HepG2 (cell line): Measurements from ENCODE around the gene SELENOI. TPM values are rescaled to one million over a fixed set of nuclear protein-coding genes. Genes with fewer than 3 reads are reported as not detected.

ENCODE experiments used
- ATAC-seq: fragments of 200-7000 bp; cut with Tn5 transposase; 3 replicates; pipeline ENCODE4 v1.9.1; 2020; ENCODE audit warnings: mild to moderate bottlenecking, moderate library complexity
- BruUV-seq: library from RNA; stranded (reverse); fragments of 400-500 nt; replicated peaks from 2 replicates; lab custom pipeline; 2021; lab: Mats Ljungman, UMichigan
- CTCF ChIA-PET: fragments of 300-600 bp; formaldehyde crosslinking; extraction: SDS; loops from one replicate; lab custom pipeline; 2021; ENCODE audit warnings: low total read pairs, inconsistent platforms, low intra/inter-chr PET ratio; lab: Yijun Ruan, JAX
- POLR2A ChIA-PET: fragments of 350-600 bp; sonication (Branson Sonifier 250); formaldehyde crosslinking; loops from one replicate; lab custom pipeline; 2020; ENCODE audit warnings: antibody characterized with exemption, inconsistent platforms; lab: Yijun Ruan, JAX
- DNase-seq: peaks from one replicate; pipeline ENCODE4 v3.0.0-alpha.2; 2015; ENCODE audit warnings: low spot score
- FAIRE-seq: peaks from 3 replicates; lab custom pipeline; 2011; peaks lifted over from hg19 to GRCh38; lab: Jason Lieb, UNC
- H2AFZ ChIP-seq: one replicate; pipeline ENCODE4 v1.6.1; 2011; ENCODE audit warnings: low read length, inconsistent platforms
- H3K27ac ChIP-seq: fragments of 300-600 bp; 3 replicates; pipeline ENCODE4 v1.8.0; 2011; ENCODE audit warnings: mixed run types, mild to moderate bottlenecking, mixed read lengths, low read length, inconsistent platforms; ENCODE audit not compliant: insufficient read depth; ENCODE audit errors: extremely low read length
- H3K27me3 ChIP-seq, 2 experiments: fragments of 200-600 bp in 1 of 2; 2 replicates in 1 of 2; 3 replicates in 1 of 2; pipeline versions ENCODE4 v1.6.0 to v1.8.0; 2011; ENCODE audit warnings: low read length in 2 of 2, mild to moderate bottlenecking in 2 of 2, moderate library complexity in 2 of 2, inconsistent platforms in 1 of 2; ENCODE audit not compliant: insufficient read depth in 2 of 2, control insufficient read depth in 1 of 2
- H3K36me3 ChIP-seq, 2 experiments: fragments of 200-600 bp in 1 of 2; replicated peaks in 1 of 2; 2 replicates in 1 of 2; 3 replicates in 1 of 2; pipeline versions ENCODE4 v1.5.1 to v1.8.0; 2011; ENCODE audit warnings: low read length in 2 of 2, inconsistent platforms in 1 of 2; ENCODE audit not compliant: insufficient read depth in 2 of 2, control insufficient read depth in 1 of 2
- H3K4me1 ChIP-seq: 2 replicates; pipeline ENCODE4 v1.5.1; 2012; ENCODE audit warnings: low read length, inconsistent platforms; ENCODE audit not compliant: insufficient read depth
- H3K4me2 ChIP-seq: 2 replicates; pipeline ENCODE4 v1.6.0; 2011; ENCODE audit warnings: low read depth, low read length, inconsistent platforms
- H3K4me3 ChIP-seq, 3 experiments: fragments of 200-600 bp in 1 of 3; sonication (generic), shearing (Covaris generic) in 1 of 3; replicated peaks in 1 of 3; 2 replicates each; pipeline ENCODE4 v1.5.1; 2011 to 2016; ENCODE audit warnings: low read length in 3 of 3, inconsistent platforms in 2 of 3, low read depth in 2 of 3, mild to moderate bottlenecking in 2 of 3, control low read depth in 1 of 3, mixed read lengths in 1 of 3; ENCODE audit not compliant: insufficient read depth in 1 of 3
- H3K79me2 ChIP-seq: one replicate; pipeline ENCODE4 v1.6.1; 2011; ENCODE audit warnings: low read length, inconsistent platforms; ENCODE audit not compliant: insufficient read depth
- H3K9ac ChIP-seq: 2 replicates; pipeline ENCODE4 v1.6.0; 2011; ENCODE audit warnings: mild to moderate bottlenecking, low read depth, low read length, inconsistent platforms; ENCODE audit not compliant: insufficient read depth
- H3K9me3 ChIP-seq: 2 replicates; pipeline ENCODE4 v1.5.1; 2012; ENCODE audit warnings: mild to moderate bottlenecking, low read length
- H4K20me1 ChIP-seq: 2 replicates; pipeline ENCODE4 v1.6.0; 2011; ENCODE audit warnings: inconsistent platforms, mild to moderate bottlenecking, low read length, moderate library complexity; ENCODE audit not compliant: insufficient read depth
- CEBPG ChIP-seq: IDR thresholded peaks from 2 replicates; pipeline ENCODE4 v1.6.1; 2016
- MEIS2 ChIP-seq: sonication (generic); formaldehyde crosslinking; IDR thresholded peaks from 2 replicates; pipeline ENCODE4 v1.9.0; 2021; ENCODE audit warnings: mild to moderate bottlenecking, missing genetic modification reagents
- NAIF1 ChIP-seq: sonication (generic); formaldehyde crosslinking; IDR thresholded peaks from 2 replicates; pipeline ENCODE4 v1.5.0; 2020; ENCODE audit warnings: mild to moderate bottlenecking, missing genetic modification reagents, borderline replicate concordance
- NFE2 ChIP-seq: sonication (generic); formaldehyde crosslinking; IDR thresholded peaks from 2 replicates; pipeline ENCODE4 v1.4.0; 2020; ENCODE audit warnings: missing genetic modification reagents
- REST ChIP-seq, 2 experiments: IDR thresholded peaks; 2 replicates each; pipeline ENCODE4 v1.6.1; 2011 to 2012; ENCODE audit warnings: low read length in 2 of 2, borderline replicate concordance in 1 of 2, low read depth in 1 of 2, mild to moderate bottlenecking in 1 of 2, moderate library complexity in 1 of 2
- UBTF ChIP-seq: sonication (generic); formaldehyde crosslinking; IDR thresholded peaks from 2 replicates; pipeline ENCODE4 v1.4.0; 2020; ENCODE audit warnings: mild to moderate bottlenecking, missing genetic modification reagents
- WGBS: methylation state at CpG from one replicate; pipeline ENCODE4 v1.1.6; 2017; ENCODE audit warnings: low lambda C conversion rate; 5-methylcytosine and 5-hydroxymethylcytosine counted together
- in situ Hi-C: cut with HindIII; loops from 2 replicates; pipeline ENCODE4 v1.10.0; 2017; ENCODE audit warnings: low pct_unique_long_range_greater_than_20kb; ENCODE audit not compliant: extremely low pct_ligation_motif_present
- intact Hi-C: fragments of 100-400 bp; cut with micrococcal nuclease; formaldehyde crosslinking; loops from one replicate; pipeline ENCODE4 v1.10.0; 2022; ENCODE audit not compliant: unreplicated experiment
- polyA plus RNA-seq, 8 experiments: library from polyadenylated mRNA; depleted of rRNA in 3 of 8; stranded (reverse) in 7 of 8; unstranded in 1 of 8; fragments of >200 nt; fragmentation: Illumina TruSeq in 4 of 8; extraction: Trizol in 4 of 8; gene quantifications; 2 replicates each; pipeline versions ENCODE4 v1.2.1 to v1.2.3, GENCODE V29; 2011 to 2016; ENCODE audit warnings: low read depth in 4 of 8, missing spikeins in 1 of 8, mixed read lengths in 1 of 8; ENCODE audit not compliant: insufficient read depth in 1 of 8
- total RNA-seq, 5 experiments: library from RNA; depleted of rRNA; stranded (reverse); fragments of >200 nt; fragmentation: Illumina TruSeq; extraction: Trizol; gene quantifications; 2 replicates each; pipeline ENCODE4 v1.2.3, GENCODE V29; 2016; ENCODE audit warnings: low read depth in 1 of 5
- TF ChIP-seq, protein P1 (sequence below): IDR thresholded peaks from 2 replicates; pipeline ENCODE4 v1.6.1; 2012; ENCODE audit warnings: low read length, improper control_type of control experiment
- TF ChIP-seq, protein P2 (sequence below): sonication (generic); formaldehyde crosslinking; IDR thresholded peaks from 2 replicates; pipeline ENCODE4 v1.4.0; 2020; ENCODE audit warnings: missing genetic modification reagents

Gene SELENOI
- total and polyA plus RNA-seq, 2 of the 13 experiments (the other 11 are each of a cell fraction or from before 2014, with no cell fraction given): 27.7 to 60.3 TPM

DNA sequence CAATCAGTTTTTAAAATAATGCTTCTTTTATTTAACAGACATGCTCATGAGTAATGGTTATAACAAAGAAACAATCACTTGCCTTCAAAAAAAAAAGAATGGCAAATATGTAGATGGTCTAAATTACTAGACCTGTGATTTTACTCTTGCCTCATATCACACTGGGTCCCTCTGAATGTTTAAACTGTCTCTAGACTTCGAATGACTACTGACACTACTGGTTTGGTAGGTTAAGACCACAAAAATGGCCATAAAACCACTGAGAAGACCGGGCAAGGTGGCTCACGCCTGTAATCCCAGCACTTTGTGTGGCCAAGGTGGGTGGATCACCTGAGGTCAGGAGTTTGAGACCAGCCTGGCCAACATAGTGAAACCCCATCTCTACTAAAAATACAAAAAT is 5.1 kb upstream of the SELENOI start:
- DNase-seq: no peak
- no peaks in the 10 kb centered on the region for H3K36me3 ChIP-seq
- WGBS: 76% methylated on average over 3 of the region's 3 CpGs
- no peaks in the 10 kb centered on the region for H3K9me3 ChIP-seq
- H2AFZ ChIP-seq: no peak overlapping the region
- ATAC-seq: no peak
- peaks cover 48% of the 10 kb centered on the region for H3K4me1 ChIP-seq
- in situ Hi-C loops (loop anchor here (25.0 kb wide), 1 partner anchor 354 kb away; the partner anchor contains the start of gene KIF3C), intact Hi-C loops (no loop called here)
- H4K20me1 ChIP-seq: no peaks in the 10 kb centered on the region
- no peak overlapping the region for H3K9ac ChIP-seq
- no peak overlapping the region for H3K4me2 ChIP-seq
- TF ChIP-seq NFE2 (CRISPR knock-in tag): no peak
- TF ChIP-seq, protein P1, sequence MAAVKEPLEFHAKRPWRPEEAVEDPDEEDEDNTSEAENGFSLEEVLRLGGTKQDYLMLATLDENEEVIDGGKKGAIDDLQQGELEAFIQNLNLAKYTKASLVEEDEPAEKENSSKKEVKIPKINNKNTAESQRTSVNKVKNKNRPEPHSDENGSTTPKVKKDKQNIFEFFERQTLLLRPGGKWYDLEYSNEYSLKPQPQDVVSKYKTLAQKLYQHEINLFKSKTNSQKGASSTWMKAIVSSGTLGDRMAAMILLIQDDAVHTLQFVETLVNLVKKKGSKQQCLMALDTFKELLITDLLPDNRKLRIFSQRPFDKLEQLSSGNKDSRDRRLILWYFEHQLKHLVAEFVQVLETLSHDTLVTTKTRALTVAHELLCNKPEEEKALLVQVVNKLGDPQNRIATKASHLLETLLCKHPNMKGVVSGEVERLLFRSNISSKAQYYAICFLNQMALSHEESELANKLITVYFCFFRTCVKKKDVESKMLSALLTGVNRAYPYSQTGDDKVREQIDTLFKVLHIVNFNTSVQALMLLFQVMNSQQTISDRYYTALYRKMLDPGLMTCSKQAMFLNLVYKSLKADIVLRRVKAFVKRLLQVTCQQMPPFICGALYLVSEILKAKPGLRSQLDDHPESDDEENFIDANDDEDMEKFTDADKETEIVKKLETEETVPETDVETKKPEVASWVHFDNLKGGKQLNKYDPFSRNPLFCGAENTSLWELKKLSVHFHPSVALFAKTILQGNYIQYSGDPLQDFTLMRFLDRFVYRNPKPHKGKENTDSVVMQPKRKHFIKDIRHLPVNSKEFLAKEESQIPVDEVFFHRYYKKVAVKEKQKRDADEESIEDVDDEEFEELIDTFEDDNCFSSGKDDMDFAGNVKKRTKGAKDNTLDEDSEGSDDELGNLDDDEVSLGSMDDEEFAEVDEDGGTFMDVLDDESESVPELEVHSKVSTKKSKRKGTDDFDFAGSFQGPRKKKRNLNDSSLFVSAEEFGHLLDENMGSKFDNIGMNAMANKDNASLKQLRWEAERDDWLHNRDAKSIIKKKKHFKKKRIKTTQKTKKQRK: no peak
- TF ChIP-seq NAIF1: no peak
- TF ChIP-seq, protein P2, sequence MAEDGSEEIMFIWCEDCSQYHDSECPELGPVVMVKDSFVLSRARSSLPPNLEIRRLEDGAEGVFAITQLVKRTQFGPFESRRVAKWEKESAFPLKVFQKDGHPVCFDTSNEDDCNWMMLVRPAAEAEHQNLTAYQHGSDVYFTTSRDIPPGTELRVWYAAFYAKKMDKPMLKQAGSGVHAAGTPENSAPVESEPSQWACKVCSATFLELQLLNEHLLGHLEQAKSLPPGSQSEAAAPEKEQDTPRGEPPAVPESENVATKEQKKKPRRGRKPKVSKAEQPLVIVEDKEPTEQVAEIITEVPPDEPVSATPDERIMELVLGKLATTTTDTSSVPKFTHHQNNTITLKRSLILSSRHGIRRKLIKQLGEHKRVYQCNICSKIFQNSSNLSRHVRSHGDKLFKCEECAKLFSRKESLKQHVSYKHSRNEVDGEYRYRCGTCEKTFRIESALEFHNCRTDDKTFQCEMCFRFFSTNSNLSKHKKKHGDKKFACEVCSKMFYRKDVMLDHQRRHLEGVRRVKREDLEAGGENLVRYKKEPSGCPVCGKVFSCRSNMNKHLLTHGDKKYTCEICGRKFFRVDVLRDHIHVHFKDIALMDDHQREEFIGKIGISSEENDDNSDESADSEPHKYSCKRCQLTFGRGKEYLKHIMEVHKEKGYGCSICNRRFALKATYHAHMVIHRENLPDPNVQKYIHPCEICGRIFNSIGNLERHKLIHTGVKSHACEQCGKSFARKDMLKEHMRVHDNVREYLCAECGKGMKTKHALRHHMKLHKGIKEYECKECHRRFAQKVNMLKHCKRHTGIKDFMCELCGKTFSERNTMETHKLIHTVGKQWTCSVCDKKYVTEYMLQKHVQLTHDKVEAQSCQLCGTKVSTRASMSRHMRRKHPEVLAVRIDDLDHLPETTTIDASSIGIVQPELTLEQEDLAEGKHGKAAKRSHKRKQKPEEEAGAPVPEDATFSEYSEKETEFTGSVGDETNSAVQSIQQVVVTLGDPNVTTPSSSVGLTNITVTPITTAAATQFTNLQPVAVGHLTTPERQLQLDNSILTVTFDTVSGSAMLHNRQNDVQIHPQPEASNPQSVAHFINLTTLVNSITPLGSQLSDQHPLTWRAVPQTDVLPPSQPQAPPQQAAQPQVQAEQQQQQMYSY (CRISPR knock-in tag): no peak
- no peak for TF ChIP-seq REST (IDR thresholded peaks at IDR 0.05; ENCODE audit: borderline replicate concordance in 1 of 2, low read depth in 1 of 2, low read length in 2 of 2)
- TF ChIP-seq CEBPG (CRISPR knock-in tag): no peak
- TF ChIP-seq MEIS2 (CRISPR knock-in tag): no peak
- no peak for TF ChIP-seq UBTF
- ChIA-PET POLR2A (no interaction called here), CTCF (no interaction called here)
- BruUV-seq: no TSS peak
- peaks cover 19% of the 10 kb centered on the region for H3K79me2 ChIP-seq
- H3K4me3 ChIP-seq: no peak overlapping the region
- peak overlapping the region; percentile 60 for H3K27ac ChIP-seq
- no peak for FAIRE-seq
- H3K27me3 ChIP-seq: no peaks in the 10 kb centered on the region; a peak in 1 of 5 replicates
